Activated naive CD8-positive, alpha-beta T cell (primary cell): Measurements from ENCODE around the gene FAR1.
"Not testable (repeated sequence)": the region's sequence is repeated elsewhere in the genome, so short reads cannot be mapped to it uniquely, and the experiment has no call there.

Source experiments
- H3K27ac Mint-ChIP-seq: one replicate; pipeline ENCODE4 v1.8.0; 2021; ENCODE audit warnings: mixed read lengths
- H3K27me3 Mint-ChIP-seq: one replicate; pipeline ENCODE4 v1.8.0; 2021; ENCODE audit warnings: mixed read lengths
- H3K36me3 Mint-ChIP-seq: one replicate; pipeline ENCODE4 v1.8.0; 2021; ENCODE audit warnings: mixed read lengths
- H3K4me1 Mint-ChIP-seq: one replicate; pipeline ENCODE4 v1.8.0; 2021; ENCODE audit warnings: low read depth, mixed read lengths
- H3K4me3 Mint-ChIP-seq: one replicate; pipeline ENCODE4 v1.8.0; 2021; ENCODE audit warnings: mild to moderate bottlenecking, mixed read lengths
- H3K9me3 Mint-ChIP-seq: one replicate; pipeline ENCODE4 v1.8.0; 2021; ENCODE audit warnings: low read depth, mixed read lengths

FAR1 gene

GRCh38 chr11:13718394-13718793, 49.9 kb downstream of the FAR1 start:
- Mint-ChIP-seq H3K4me3 (no peak overlapping the region), H3K9me3 (no peaks in the 10 kb centered on the region), H3K4me1 (no peaks in the 10 kb centered on the region), H3K36me3 (peaks cover 36% of the 10 kb centered on the region), H3K27ac (no peak overlapping the region), H3K27me3 (no peaks in the 10 kb centered on the region)

GRCh38 chr11:13720940-13721339, 52.5 kb downstream of the FAR1 start:
- no peak overlapping the region for H3K4me3 Mint-ChIP-seq
- H3K9me3 Mint-ChIP-seq, result no peaks in the 10 kb centered on the region
- peaks cover 25% of the 10 kb centered on the region for H3K36me3 Mint-ChIP-seq
- no peaks in the 10 kb centered on the region for H3K4me1 Mint-ChIP-seq
- no peak overlapping the region for H3K27ac Mint-ChIP-seq
- no peaks in the 10 kb centered on the region for H3K27me3 Mint-ChIP-seq

DNA sequence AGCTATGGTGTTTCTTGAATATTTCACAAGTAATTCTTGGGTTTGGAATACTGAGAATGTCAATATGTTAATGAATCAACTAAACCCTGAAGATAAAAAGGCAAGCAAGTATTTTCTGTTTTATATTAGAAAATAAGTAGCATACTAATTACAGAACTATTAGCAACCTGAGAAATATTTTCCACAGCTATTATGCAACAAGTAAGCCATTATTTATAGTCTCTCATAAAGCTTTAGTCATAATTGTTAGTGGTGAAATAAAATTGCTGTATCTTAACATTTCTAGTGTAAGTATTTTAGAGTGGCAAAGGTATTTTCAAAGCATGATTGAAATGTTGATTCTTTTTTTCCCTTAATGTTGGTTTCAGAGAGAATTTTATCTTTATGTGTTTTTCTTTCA, 53.3 kb downstream of the FAR1 start:
- no peaks in the 10 kb centered on the region for H3K9me3 Mint-ChIP-seq
- H3K4me1 Mint-ChIP-seq, result no peaks in the 10 kb centered on the region
- no peaks in the 10 kb centered on the region for H3K27me3 Mint-ChIP-seq
- H3K36me3 Mint-ChIP-seq, result peaks cover 22% of the 10 kb centered on the region
- H3K27ac Mint-ChIP-seq, result no peak overlapping the region
- H3K4me3 Mint-ChIP-seq, result no peak overlapping the region

- no peaks in the 10 kb centered on the region for H3K27me3 Mint-ChIP-seq
- H3K4me3 Mint-ChIP-seq, result no peak overlapping the region
- no peaks in the 10 kb centered on the region for H3K9me3 Mint-ChIP-seq
- no peaks in the 10 kb centered on the region for H3K4me1 Mint-ChIP-seq
- no peak overlapping the region for H3K27ac Mint-ChIP-seq
- peaks cover 18% of the 10 kb centered on the region for H3K36me3 Mint-ChIP-seq
Measured at GRCh38 chr11:13726456-13726855, 58.0 kb downstream of the FAR1 start.

DNA sequence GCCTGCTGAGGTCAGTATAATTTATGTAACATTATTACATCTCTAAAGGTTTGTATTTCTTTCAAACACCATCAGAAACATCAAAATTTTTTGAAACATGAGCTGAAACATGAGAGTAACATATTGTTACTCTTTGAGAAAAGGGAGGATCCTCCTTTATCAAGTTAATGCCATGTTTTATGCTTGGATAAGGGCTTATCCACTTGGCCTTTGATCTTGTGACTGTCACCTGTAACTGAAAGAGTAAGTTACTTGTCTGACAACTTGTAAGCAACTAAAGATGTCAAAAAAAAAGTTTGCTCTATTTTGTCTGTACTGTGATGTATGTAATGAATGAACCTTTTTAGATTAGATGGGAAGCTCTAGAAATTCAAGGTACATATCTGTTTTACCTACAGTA, 59.6 kb downstream of the FAR1 start:
- Mint-ChIP-seq H3K27me3 (no peaks in the 10 kb centered on the region), H3K4me1 (no peaks in the 10 kb centered on the region), H3K4me3 (no peak overlapping the region), H3K27ac (no peak overlapping the region), H3K36me3 (peaks cover 16% of the 10 kb centered on the region), H3K9me3 (no peaks in the 10 kb centered on the region)

DNA sequence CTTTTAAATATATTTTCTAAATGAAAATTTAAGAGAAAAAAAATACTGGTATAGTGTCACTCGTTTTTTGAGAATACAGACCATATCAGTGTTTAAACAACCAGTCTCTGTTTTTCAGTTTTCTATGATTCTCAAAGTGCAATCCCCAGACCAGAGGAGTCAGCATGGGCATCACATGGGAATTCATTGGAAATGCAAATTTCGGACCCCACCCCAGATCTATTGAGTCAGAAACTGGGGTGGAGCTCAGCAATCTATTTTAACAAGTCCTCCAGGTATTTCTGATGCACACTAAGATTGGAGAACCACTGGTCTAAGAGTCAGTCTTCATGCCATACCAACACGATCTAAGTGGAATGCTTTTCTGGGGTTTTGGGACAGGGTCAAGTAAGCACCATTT, 66.1 kb downstream of the FAR1 start:
- Mint-ChIP-seq H3K4me1 (no peaks in the 10 kb centered on the region), H3K4me3 (no peak overlapping the region), H3K27ac (no peak overlapping the region), H3K36me3 (peaks cover 2% of the 10 kb centered on the region), H3K27me3 (no peaks in the 10 kb centered on the region), H3K9me3 (no peaks in the 10 kb centered on the region)

- no peaks in the 10 kb centered on the region for H3K9me3 Mint-ChIP-seq
- H3K27me3 Mint-ChIP-seq, result peaks cover 35% of the 10 kb centered on the region
- H3K4me3 Mint-ChIP-seq, result no peak overlapping the region
- no peaks in the 10 kb centered on the region for H3K4me1 Mint-ChIP-seq
- H3K27ac Mint-ChIP-seq, result no peak overlapping the region
- H3K36me3 Mint-ChIP-seq, result peaks cover 7% of the 10 kb centered on the region
Measured at GRCh38 chr11:13745165-13745564, 76.7 kb downstream of the FAR1 start.

- not testable (repeated sequence) for H3K27ac Mint-ChIP-seq, H3K4me1 Mint-ChIP-seq, H3K27me3 Mint-ChIP-seq, H3K4me3 Mint-ChIP-seq, H3K9me3 Mint-ChIP-seq, H3K36me3 Mint-ChIP-seq
Measured at GRCh38 chr11:13753316-13753715, 84.8 kb downstream of the FAR1 start.

DNA sequence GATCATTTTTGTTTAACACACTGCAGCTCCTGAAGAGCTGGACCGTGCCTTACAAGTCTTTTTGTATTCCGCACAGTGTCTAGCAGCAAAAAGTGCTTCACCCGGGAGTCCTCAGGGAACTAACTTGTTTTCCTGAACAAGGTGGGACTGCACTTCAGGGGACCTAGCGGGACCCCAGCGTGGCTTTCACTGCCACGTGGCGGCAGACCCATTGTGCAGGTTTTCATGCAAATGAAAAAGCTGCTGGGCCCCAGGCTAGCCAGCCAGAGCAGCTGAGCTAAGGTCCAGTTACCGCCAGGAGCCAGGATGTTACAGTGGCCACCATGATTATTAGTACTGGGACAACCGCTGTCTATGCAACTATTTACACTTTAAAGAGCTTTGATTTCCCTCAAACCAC, 90.6 kb downstream of the FAR1 start:
- Mint-ChIP-seq H3K9me3 (no peaks in the 10 kb centered on the region), H3K4me3 (no peak overlapping the region), H3K4me1 (no peaks in the 10 kb centered on the region), H3K27me3 (no peaks in the 10 kb centered on the region), H3K36me3 (no peaks in the 10 kb centered on the region), H3K27ac (no peak overlapping the region)

GRCh38 chr11:13760115-13760514, 91.6 kb downstream of the FAR1 start:
- no peaks in the 10 kb centered on the region for H3K4me1 Mint-ChIP-seq
- H3K27ac Mint-ChIP-seq, result no peak overlapping the region

GRCh38 chr11:13761250-13761649, 92.8 kb downstream of the FAR1 start:
- no peaks in the 10 kb centered on the region for H3K36me3 Mint-ChIP-seq
- H3K27ac Mint-ChIP-seq, result no peak overlapping the region
- no peaks in the 10 kb centered on the region for H3K27me3 Mint-ChIP-seq
- H3K4me3 Mint-ChIP-seq, result no peak overlapping the region
- H3K4me1 Mint-ChIP-seq, result no peaks in the 10 kb centered on the region
- no peaks in the 10 kb centered on the region for H3K9me3 Mint-ChIP-seq

More at GRCh38 chr11:13760115-13760514, 91.6 kb downstream of the FAR1 start:
- H3K36me3 Mint-ChIP-seq, result no peaks in the 10 kb centered on the region
- H3K4me3 Mint-ChIP-seq, result no peak overlapping the region
- no peaks in the 10 kb centered on the region for H3K27me3 Mint-ChIP-seq
- no peaks in the 10 kb centered on the region for H3K9me3 Mint-ChIP-seq

DNA sequence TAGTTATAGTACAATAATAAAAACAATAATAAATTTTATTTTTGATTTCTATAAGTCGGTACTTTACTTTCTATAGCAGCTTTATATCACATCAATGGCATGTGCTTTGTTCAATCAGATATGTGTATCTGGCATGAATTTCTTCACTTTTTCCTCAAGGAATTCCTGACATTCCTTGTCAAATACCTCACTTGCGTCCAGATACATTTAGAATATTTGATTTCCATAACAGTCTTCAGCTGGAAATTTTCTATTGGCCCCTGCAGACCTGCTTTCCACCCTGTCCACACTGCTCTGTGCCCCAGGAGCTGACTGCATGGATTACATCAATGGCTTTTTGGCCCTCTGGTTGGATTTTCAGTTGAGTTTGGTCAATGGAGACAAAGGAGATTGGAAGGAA, 93.2 kb downstream of the FAR1 start:
- Mint-ChIP-seq H3K9me3 (no peaks in the 10 kb centered on the region), H3K36me3 (no peaks in the 10 kb centered on the region), H3K4me1 (no peaks in the 10 kb centered on the region)

DNA sequence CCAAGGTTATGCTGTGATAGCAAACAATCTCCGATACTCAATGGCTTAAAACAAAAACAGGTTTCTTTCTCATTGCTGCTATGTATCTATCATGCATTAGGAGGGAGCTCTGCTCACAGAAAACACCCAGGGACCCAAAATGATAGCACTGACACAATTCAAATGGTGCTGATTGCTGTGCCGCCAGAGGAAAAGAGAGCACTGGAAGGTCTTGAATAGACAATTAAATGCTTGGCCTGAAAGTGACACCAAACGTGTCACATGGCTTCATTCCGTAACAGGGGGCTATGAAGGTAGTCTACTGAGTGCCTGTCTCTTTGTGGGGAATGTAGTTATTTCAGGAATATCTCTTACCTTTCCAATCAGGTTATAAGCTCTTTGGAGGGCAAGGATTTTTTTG, 94.2 kb downstream of the FAR1 start:
- Mint-ChIP-seq H3K9me3 (no peaks in the 10 kb centered on the region), H3K27ac (no peak overlapping the region), H3K4me3 (no peak overlapping the region), H3K27me3 (no peaks in the 10 kb centered on the region), H3K36me3 (no peaks in the 10 kb centered on the region), H3K4me1 (no peaks in the 10 kb centered on the region)

More for the DNA sequence above, 93.2 kb downstream of the FAR1 start:
- H3K27me3 Mint-ChIP-seq, result no peaks in the 10 kb centered on the region
- H3K4me3 Mint-ChIP-seq, result no peak overlapping the region
- no peak overlapping the region for H3K27ac Mint-ChIP-seq

DNA sequence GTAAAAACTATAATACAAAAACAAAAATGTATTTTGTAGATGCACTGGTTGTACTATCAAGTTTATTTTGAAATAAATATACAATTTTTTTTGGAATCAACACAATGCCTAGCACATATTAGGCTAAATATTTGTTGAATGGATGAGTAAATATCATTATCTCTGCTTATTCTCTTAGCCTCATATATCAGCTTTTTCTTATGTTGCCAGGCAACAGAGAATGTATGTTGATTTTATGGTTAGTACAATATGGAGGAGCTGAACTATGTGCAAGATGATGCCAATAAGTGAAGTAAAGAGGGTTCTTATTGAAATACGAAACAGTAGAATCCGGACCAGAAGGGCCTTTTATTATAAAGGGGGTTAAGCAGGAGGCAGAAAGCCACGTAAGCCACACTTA, 94.9 kb downstream of the FAR1 start:
- H3K27me3 Mint-ChIP-seq, result no peaks in the 10 kb centered on the region
- no peaks in the 10 kb centered on the region for H3K9me3 Mint-ChIP-seq
- H3K36me3 Mint-ChIP-seq, result no peaks in the 10 kb centered on the region
- H3K4me1 Mint-ChIP-seq, result no peaks in the 10 kb centered on the region
- no peak overlapping the region for H3K4me3 Mint-ChIP-seq
- no peak overlapping the region for H3K27ac Mint-ChIP-seq

- no peak overlapping the region for H3K4me3 Mint-ChIP-seq
- no peaks in the 10 kb centered on the region for H3K36me3 Mint-ChIP-seq
- no peaks in the 10 kb centered on the region for H3K9me3 Mint-ChIP-seq
- H3K27ac Mint-ChIP-seq, result no peak overlapping the region
- no peaks in the 10 kb centered on the region for H3K4me1 Mint-ChIP-seq
- no peaks in the 10 kb centered on the region for H3K27me3 Mint-ChIP-seq
Measured at GRCh38 chr11:13765886-13766285, 97.4 kb downstream of the FAR1 start.

DNA sequence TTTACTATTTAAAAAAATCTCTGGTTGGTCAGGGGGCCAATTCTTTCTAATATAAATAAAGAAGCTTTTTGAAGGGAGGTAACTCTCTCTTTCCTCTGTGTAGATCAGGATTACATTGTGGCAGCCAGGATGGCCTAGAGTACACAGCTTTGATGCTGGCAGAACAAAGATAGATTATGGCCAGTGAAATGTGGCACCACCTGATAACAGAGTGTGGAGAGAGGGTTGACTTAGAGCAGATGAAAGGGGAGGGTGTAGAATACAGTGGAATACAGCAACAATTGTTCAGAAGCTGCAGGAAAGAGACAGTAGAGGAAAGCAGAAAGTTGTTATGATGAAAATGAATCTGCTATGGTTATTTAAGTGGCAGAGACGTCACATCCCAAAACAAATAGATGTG, 99.0 kb downstream of the FAR1 start:
- Mint-ChIP-seq H3K27ac (no peak overlapping the region), H3K36me3 (no peaks in the 10 kb centered on the region)

DNA sequence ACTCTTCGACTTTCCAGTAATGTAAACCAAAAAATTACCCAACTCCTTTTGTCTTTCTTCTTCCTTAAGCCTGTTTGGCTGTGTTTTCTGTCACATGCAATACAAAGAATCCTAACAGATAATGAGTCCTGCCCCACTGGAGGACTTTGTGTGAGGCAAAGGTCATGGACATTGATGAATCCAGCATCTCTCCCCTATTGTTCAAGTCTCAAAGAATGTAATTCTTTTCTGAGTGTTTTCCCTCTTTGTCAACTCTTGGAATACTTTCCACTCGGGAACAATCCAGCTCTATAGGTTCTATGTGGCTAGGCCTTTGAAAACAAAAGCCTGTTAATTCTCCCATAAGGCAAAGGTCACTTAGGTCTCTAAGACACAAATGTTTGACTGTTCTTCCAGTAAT, 100.7 kb downstream of the FAR1 start:
- no peaks in the 10 kb centered on the region for H3K9me3 Mint-ChIP-seq

More for the DNA sequence above, 99.0 kb downstream of the FAR1 start:
- Mint-ChIP-seq H3K4me3 (no peak overlapping the region), H3K4me1 (peaks cover under 1% of the 10 kb centered on the region), H3K9me3 (no peaks in the 10 kb centered on the region), H3K27me3 (no peaks in the 10 kb centered on the region)

More for the DNA sequence above, 100.7 kb downstream of the FAR1 start:
- H3K27me3 Mint-ChIP-seq, result no peaks in the 10 kb centered on the region
- no peaks in the 10 kb centered on the region for H3K36me3 Mint-ChIP-seq
- H3K4me3 Mint-ChIP-seq, result no peak overlapping the region
- H3K4me1 Mint-ChIP-seq, result peaks cover 3% of the 10 kb centered on the region
- no peak overlapping the region for H3K27ac Mint-ChIP-seq
